K562 (cell line): ENCODE results near the gene ATP8A1.

ENCODE experiments used
- BRCA1 ChIP-seq, 2 experiments: fragments of 450-650 bp in 1 of 2; sonication (generic) in 1 of 2; formaldehyde crosslinking in 1 of 2; IDR thresholded peaks; 2 replicates each; pipeline versions ENCODE4 v1.5.0 to v1.6.1; 2017 to 2020; ENCODE audit warnings: mild to moderate bottlenecking in 1 of 2, missing genetic modification reagents in 1 of 2
- CTCF ChIP-seq, 3 experiments: IDR thresholded peaks in 2 of 3; conservative IDR thresholded peaks in 1 of 3; 2 replicates each; pipeline ENCODE4 v1.5.1; 2011 to 2012; ENCODE audit warnings: low read length in 3 of 3, mild to moderate bottlenecking in 3 of 3, control low read depth in 2 of 3, improper control_type of control experiment in 1 of 3, inconsistent platforms in 1 of 3, low read depth in 1 of 3, mixed read lengths in 1 of 3, moderate library complexity in 1 of 3; ENCODE audit not compliant: insufficient read depth in 2 of 3
- MCM7 ChIP-seq, 2 experiments: fragments of 450-650 bp; IDR thresholded peaks; 2 replicates each; pipeline ENCODE4 v1.6.1; 2016 to 2018
- ZNF707 ChIP-seq: fragments of 250-450 bp; sonication (Bioruptor Pico); conservative IDR thresholded peaks from 2 replicates; pipeline ENCODE4 v1.8.0; 2022; ENCODE audit warnings: inconsistent platforms, mild to moderate bottlenecking, moderate library complexity
- TF ChIP-seq, protein P1 (sequence below): fragments of 450-650 bp; IDR thresholded peaks from 2 replicates; pipeline ENCODE4 v1.7.1; 2018; ENCODE audit warnings: mild to moderate bottlenecking, low read depth; ENCODE audit not compliant: partially characterized antibody
- TF ChIP-seq, protein P2 (sequence below): IDR thresholded peaks from 3 replicates; pipeline ENCODE4 v1.6.1; 2011; ENCODE audit warnings: borderline replicate concordance, mild to moderate bottlenecking; ENCODE audit not compliant: insufficient read length, insufficient read depth
- TF ChIP-seq, protein P3 (sequence below): fragments of 450-650 bp; IDR thresholded peaks from 2 replicates; pipeline ENCODE4 v1.6.1; 2016; ENCODE audit warnings: low read depth, mild to moderate bottlenecking, moderate library complexity
- TF ChIP-seq, protein P4 (sequence below): fragments of 150-350 bp; IDR thresholded peaks from 2 replicates; pipeline ENCODE4 v1.6.1; 2014; ENCODE audit warnings: low read depth, mild to moderate bottlenecking, low read length, borderline replicate concordance

DNA sequence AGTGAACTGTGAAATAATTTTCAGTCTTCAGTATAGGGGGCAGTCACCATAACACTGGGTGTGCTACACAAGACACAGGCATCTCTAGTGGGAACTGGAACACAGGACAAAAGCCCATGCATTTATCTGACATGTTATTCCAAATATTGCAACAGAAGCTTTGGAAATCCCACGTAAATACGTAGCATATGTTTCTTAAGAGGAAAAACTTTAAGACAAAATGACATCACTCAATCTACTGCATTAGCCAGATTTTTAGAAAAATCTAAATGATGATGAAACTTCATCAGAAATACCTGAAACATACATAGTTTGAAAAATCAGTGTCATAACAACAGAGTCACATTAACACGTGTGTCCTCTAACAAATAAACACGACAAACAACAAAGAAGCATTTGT lies 245.1 kb downstream of the ATP8A1 start:
- no peak for TF ChIP-seq ZNF707 (CRISPR knock-in tag)
- TF ChIP-seq, protein P1, sequence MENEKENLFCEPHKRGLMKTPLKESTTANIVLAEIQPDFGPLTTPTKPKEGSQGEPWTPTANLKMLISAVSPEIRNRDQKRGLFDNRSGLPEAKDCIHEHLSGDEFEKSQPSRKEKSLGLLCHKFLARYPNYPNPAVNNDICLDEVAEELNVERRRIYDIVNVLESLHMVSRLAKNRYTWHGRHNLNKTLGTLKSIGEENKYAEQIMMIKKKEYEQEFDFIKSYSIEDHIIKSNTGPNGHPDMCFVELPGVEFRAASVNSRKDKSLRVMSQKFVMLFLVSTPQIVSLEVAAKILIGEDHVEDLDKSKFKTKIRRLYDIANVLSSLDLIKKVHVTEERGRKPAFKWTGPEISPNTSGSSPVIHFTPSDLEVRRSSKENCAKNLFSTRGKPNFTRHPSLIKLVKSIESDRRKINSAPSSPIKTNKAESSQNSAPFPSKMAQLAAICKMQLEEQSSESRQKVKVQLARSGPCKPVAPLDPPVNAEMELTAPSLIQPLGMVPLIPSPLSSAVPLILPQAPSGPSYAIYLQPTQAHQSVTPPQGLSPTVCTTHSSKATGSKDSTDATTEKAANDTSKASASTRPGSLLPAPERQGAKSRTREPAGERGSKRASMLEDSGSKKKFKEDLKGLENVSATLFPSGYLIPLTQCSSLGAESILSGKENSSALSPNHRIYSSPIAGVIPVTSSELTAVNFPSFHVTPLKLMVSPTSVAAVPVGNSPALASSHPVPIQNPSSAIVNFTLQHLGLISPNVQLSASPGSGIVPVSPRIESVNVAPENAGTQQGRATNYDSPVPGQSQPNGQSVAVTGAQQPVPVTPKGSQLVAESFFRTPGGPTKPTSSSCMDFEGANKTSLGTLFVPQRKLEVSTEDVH, result no peak
- no peak for TF ChIP-seq CTCF (IDR thresholded peaks at IDR 0.05 in 2 of 3, conservative IDR thresholded peaks at IDR 0.05 in 1 of 3; ENCODE audit: insufficient read depth in 2 of 3, low read depth in 1 of 3, low read length in 3 of 3)
- TF ChIP-seq, protein P2, sequence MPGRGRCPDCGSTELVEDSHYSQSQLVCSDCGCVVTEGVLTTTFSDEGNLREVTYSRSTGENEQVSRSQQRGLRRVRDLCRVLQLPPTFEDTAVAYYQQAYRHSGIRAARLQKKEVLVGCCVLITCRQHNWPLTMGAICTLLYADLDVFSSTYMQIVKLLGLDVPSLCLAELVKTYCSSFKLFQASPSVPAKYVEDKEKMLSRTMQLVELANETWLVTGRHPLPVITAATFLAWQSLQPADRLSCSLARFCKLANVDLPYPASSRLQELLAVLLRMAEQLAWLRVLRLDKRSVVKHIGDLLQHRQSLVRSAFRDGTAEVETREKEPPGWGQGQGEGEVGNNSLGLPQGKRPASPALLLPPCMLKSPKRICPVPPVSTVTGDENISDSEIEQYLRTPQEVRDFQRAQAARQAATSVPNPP, result no peak
- no peak for TF ChIP-seq MCM7 (IDR thresholded peaks at IDR 0.05)
- TF ChIP-seq BRCA1 (IDR thresholded peaks at IDR 0.05), result no peak
- no peak for TF ChIP-seq BRCA1 (CRISPR knock-in tag; IDR thresholded peaks at IDR 0.05)
- TF ChIP-seq, protein P3, sequence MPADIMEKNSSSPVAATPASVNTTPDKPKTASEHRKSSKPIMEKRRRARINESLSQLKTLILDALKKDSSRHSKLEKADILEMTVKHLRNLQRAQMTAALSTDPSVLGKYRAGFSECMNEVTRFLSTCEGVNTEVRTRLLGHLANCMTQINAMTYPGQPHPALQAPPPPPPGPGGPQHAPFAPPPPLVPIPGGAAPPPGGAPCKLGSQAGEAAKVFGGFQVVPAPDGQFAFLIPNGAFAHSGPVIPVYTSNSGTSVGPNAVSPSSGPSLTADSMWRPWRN, result no peak
- TF ChIP-seq, protein P4, sequence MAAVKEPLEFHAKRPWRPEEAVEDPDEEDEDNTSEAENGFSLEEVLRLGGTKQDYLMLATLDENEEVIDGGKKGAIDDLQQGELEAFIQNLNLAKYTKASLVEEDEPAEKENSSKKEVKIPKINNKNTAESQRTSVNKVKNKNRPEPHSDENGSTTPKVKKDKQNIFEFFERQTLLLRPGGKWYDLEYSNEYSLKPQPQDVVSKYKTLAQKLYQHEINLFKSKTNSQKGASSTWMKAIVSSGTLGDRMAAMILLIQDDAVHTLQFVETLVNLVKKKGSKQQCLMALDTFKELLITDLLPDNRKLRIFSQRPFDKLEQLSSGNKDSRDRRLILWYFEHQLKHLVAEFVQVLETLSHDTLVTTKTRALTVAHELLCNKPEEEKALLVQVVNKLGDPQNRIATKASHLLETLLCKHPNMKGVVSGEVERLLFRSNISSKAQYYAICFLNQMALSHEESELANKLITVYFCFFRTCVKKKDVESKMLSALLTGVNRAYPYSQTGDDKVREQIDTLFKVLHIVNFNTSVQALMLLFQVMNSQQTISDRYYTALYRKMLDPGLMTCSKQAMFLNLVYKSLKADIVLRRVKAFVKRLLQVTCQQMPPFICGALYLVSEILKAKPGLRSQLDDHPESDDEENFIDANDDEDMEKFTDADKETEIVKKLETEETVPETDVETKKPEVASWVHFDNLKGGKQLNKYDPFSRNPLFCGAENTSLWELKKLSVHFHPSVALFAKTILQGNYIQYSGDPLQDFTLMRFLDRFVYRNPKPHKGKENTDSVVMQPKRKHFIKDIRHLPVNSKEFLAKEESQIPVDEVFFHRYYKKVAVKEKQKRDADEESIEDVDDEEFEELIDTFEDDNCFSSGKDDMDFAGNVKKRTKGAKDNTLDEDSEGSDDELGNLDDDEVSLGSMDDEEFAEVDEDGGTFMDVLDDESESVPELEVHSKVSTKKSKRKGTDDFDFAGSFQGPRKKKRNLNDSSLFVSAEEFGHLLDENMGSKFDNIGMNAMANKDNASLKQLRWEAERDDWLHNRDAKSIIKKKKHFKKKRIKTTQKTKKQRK, result no peak
